Measurements from ENCODE around the gene COL12A1.

The COL12A1 gene

GRCh38 chr6:75206576-75207342, 906 bp upstream of the COL12A1 start:
- TF ChIP-seq GATA2 (IDR thresholded peaks at IDR 0.05; ENCODE audit: low read depth, low read length) (no peak), GATA3 (IDR thresholded peaks at IDR 0.05; ENCODE audit: low read depth, low read length) (no peak)

GRCh38 chr6:75204959-75205775, 686 bp downstream of the COL12A1 start:
- TF ChIP-seq GATA2 (IDR thresholded peaks at IDR 0.05; ENCODE audit: low read depth, low read length) (no peak), GATA3 (IDR thresholded peaks at IDR 0.05; ENCODE audit: low read depth, low read length) (no peak)

- no peak for TF ChIP-seq GATA3 (IDR thresholded peaks at IDR 0.05; ENCODE audit: low read depth, low read length)
- no peak for TF ChIP-seq GATA2 (IDR thresholded peaks at IDR 0.05; ENCODE audit: low read depth, low read length)
Observed at GRCh38 chr6:75204217-75204958, 1.5 kb downstream of the COL12A1 start.

DNA sequence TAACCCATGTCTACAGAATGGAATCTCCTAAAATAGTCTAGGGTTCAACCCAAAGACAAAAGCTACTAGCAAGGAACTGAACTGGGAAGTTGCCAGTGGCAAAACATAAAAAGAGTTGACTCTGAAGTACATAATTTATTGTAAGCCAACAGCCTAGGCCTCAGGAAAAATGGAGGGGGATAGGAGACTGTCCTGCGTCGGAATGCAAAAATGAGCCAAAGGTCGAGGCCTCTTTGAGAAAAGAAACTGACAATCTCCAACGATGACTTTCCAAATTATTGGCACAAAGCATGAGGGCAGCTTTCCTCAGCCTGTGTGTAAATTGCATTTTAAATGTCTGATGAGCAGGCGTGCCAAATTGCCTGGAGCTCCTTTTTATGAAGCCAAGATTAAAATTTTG, 2.1 kb downstream of the COL12A1 start:
- no peak for TF ChIP-seq GATA3 (IDR thresholded peaks at IDR 0.05; ENCODE audit: low read depth, low read length)
- TF ChIP-seq GATA2 (IDR thresholded peaks at IDR 0.05; ENCODE audit: low read depth, low read length), result no peak

- TF ChIP-seq GATA3 (IDR thresholded peaks at IDR 0.05; ENCODE audit: low read depth, low read length) (no peak), GATA2 (IDR thresholded peaks at IDR 0.05; ENCODE audit: low read depth, low read length) (no peak)
Observed at GRCh38 chr6:75202676-75203131, 3.1 kb downstream of the COL12A1 start.

- TF ChIP-seq GATA2 (IDR thresholded peaks at IDR 0.05; ENCODE audit: low read depth, low read length) (no peak), GATA3 (IDR thresholded peaks at IDR 0.05; ENCODE audit: low read depth, low read length) (no peak)
Observed at GRCh38 chr6:75201901-75202672, 3.8 kb downstream of the COL12A1 start.

- TF ChIP-seq GATA2 (IDR thresholded peaks at IDR 0.05; ENCODE audit: low read depth, low read length), result no peak
- TF ChIP-seq GATA3 (IDR thresholded peaks at IDR 0.05; ENCODE audit: low read depth, low read length), result no peak
Observed at GRCh38 chr6:75201021-75201420, 4.8 kb downstream of the COL12A1 start.

DNA sequence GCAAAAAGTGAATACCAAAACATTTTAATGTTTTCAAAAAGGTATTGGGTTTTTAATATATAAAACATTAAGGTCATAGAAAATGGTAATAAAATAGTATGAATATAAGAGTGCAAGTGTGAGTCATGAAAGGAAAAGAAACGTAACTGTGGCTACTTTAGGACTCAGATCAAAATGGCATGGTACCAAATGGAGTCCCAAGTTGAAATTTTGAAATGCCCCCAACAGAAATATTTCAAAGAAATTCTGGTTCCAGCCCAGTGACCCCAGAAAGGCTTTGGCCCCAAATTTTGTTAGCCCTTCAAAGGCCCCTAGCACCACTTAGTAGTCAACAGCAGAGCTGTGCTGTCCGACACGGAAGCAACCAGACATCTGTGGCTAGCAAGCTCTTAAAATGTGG, 6.0 kb downstream of the COL12A1 start:
- no peak for TF ChIP-seq GATA2 (IDR thresholded peaks at IDR 0.05; ENCODE audit: low read depth, low read length)
- TF ChIP-seq GATA3 (IDR thresholded peaks at IDR 0.05; ENCODE audit: low read depth, low read length), result no peak

- TF ChIP-seq GATA2 (IDR thresholded peaks at IDR 0.05; ENCODE audit: low read depth, low read length) (no peak), GATA3 (IDR thresholded peaks at IDR 0.05; ENCODE audit: low read depth, low read length) (no peak)
Observed at GRCh38 chr6:75196081-75196687, 9.7 kb downstream of the COL12A1 start.

- TF ChIP-seq GATA3 (IDR thresholded peaks at IDR 0.05; ENCODE audit: low read depth, low read length), result no peak
- TF ChIP-seq GATA2 (IDR thresholded peaks at IDR 0.05; ENCODE audit: low read depth, low read length), result no peak
Observed at GRCh38 chr6:75188221-75188925, 17.5 kb downstream of the COL12A1 start.

DNA sequence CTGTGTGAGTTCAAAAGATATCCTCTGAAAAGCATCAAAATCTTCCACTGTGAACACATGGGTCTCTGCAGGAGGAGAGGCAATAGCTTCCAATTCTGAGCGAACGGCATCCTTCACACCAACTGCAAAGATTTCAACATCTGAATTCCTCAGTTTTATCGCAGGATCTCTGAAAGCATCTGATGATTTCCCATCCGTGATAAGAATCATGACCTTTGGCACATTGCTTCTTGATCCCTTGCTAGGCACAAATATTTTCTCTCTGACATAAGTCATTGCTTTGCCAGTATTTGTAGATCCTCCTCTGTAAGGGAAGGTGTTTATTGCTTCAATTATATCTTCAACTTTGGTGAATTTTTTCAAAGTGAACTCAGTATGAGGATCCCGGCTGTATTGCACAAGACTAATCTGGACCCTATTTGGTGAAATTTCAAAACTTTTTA, 22.7 kb downstream of the COL12A1 start:
- TF ChIP-seq GATA3 (IDR thresholded peaks at IDR 0.05; ENCODE audit: low read depth, low read length) (no peak), GATA2 (IDR thresholded peaks at IDR 0.05; ENCODE audit: low read depth, low read length) (no peak)

- TF ChIP-seq GATA3 (IDR thresholded peaks at IDR 0.05; ENCODE audit: low read depth, low read length), result no peak
- TF ChIP-seq GATA2 (IDR thresholded peaks at IDR 0.05; ENCODE audit: low read depth, low read length), result no peak
Observed at GRCh38 chr6:75180864-75181263, 25.0 kb downstream of the COL12A1 start.

Measured in SH-SY5Y (cell line).